Brain microvascular endothelial cell (primary cell): ENCODE results near the gene ACP1.

ENCODE experiments used
- DNase-seq: peaks from one replicate; pipeline ENCODE4 v3.0.0-alpha.2; 2020
- H3K27ac ChIP-seq: fragments of 250-450 bp; sonication (Bioruptor Pico); 2 replicates; pipeline ENCODE4 v1.5.1; 2020; ENCODE audit warnings: mild to moderate bottlenecking, moderate library complexity
- H3K27me3 ChIP-seq: fragments of 250-450 bp; sonication (Bioruptor Pico); replicated peaks from 2 replicates; pipeline ENCODE4 v1.5.1; 2020; ENCODE audit warnings: mild to moderate bottlenecking
- H3K36me3 ChIP-seq: fragments of 250-450 bp; sonication (Bioruptor Pico); replicated peaks from 2 replicates; pipeline ENCODE4 v1.5.1; 2020; ENCODE audit warnings: mild to moderate bottlenecking
- H3K4me3 ChIP-seq: 2 replicates; pipeline ENCODE4 v1.5.1; 2011; ENCODE audit warnings: low read depth, mild to moderate bottlenecking, control low read depth, low read length, moderate library complexity
- CTCF ChIP-seq: IDR thresholded peaks from 2 replicates; pipeline ENCODE4 v1.5.1; 2011; ENCODE audit warnings: low read depth, mild to moderate bottlenecking, moderate library complexity, low read length, control low read depth, inconsistent platforms; ENCODE audit errors: missing control alignments
- in situ Hi-C: cut with HindIII; loops from 2 replicates; pipeline ENCODE4 v1.10.0; 2017; ENCODE audit warnings: low sequenced_read_pairs, low pct_ligation_motif_present

ACP1 gene

GRCh38 chr2:279366-279765, 14.6 kb downstream of the ACP1 start:
- H3K36me3 ChIP-seq = peaks cover 40% of the 10 kb centered on the region
- no peak for TF ChIP-seq CTCF

DNA sequence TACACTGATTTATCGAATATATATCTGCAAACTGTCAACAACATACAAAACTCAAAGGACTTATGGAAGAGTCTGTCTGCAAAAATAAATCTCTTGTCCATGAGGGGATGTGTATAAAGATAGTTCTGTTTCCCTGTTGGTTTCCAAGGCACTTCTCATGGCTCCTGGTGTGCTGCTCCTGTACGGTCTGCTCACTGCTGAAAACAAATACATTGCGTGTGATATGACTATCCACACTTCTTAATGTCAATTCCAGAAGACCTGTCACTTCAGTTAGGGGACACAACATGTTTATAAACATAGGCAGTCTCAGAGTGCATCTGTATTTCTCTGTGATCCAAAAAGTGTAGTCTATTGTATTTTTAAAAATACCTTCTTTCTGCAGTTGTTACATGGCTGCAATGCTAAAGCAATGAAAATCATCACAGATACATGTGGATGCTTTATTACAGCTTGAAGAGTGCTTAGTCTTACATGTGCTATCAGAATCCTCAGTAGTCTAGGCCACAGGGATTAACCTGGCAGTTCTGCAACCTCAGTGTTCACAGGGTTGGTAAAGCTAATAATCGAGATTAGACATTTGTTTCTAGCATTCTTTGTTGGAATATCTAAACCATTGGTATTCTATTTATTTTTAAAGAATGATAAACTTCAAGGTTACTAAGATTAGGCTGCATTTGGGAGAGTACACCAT, 15.4 kb downstream of the ACP1 start:
- in situ Hi-C loops = no loop called here
- H3K27ac ChIP-seq = no peak overlapping the region
- TF ChIP-seq CTCF = no peak
- DNase-seq = no peak
- peaks cover 40% of the 10 kb centered on the region for H3K36me3 ChIP-seq
- no peaks in the 10 kb centered on the region for H3K27me3 ChIP-seq
- no peak overlapping the region for H3K4me3 ChIP-seq

More at GRCh38 chr2:279366-279765, 14.6 kb downstream of the ACP1 start:
- in situ Hi-C loops = no loop called here
- Histone ChIP-seq H3K4me3 (no peak overlapping the region), H3K27me3 (no peaks in the 10 kb centered on the region), H3K27ac (no peak overlapping the region)
- no peak for DNase-seq

DNA sequence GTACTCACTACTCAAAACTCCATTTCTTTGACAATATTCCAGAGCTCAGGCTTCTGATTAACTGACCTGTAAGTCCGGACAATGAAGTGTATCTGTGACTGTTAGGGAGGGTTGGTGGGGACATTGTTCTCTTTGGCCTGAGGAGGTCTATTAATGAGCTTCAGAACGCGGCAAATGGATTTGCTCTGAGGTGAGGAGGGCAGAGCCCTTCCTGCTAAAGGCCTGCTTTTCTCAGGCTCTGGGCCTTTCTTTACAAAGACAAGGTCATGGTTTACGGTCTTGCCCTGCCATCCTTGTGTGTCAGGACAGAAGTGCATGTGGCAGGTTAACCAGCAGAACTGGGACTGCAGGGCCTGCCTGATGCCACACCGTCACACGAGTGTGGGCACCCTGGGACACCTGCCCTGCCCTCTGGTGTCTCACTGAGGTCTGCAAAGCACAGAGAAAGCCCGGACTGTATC, 15.9 kb downstream of the ACP1 start:
- Histone ChIP-seq H3K4me3 (no peak overlapping the region), H3K36me3 (peaks cover 40% of the 10 kb centered on the region), H3K27me3 (no peaks in the 10 kb centered on the region), H3K27ac (no peak overlapping the region)
- TF ChIP-seq CTCF = no peak
- in situ Hi-C loops = no loop called here
- DNase-seq = no peak

- DNase-seq = no peak
- TF ChIP-seq CTCF = no peak
- peaks cover 37% of the 10 kb centered on the region for H3K36me3 ChIP-seq
- H3K4me3 ChIP-seq = no peak overlapping the region
- in situ Hi-C loops = no loop called here
- H3K27me3 ChIP-seq = no peaks in the 10 kb centered on the region
- H3K27ac ChIP-seq = no peak overlapping the region
Measured at GRCh38 chr2:281381-281780, 16.6 kb downstream of the ACP1 start.

DNA sequence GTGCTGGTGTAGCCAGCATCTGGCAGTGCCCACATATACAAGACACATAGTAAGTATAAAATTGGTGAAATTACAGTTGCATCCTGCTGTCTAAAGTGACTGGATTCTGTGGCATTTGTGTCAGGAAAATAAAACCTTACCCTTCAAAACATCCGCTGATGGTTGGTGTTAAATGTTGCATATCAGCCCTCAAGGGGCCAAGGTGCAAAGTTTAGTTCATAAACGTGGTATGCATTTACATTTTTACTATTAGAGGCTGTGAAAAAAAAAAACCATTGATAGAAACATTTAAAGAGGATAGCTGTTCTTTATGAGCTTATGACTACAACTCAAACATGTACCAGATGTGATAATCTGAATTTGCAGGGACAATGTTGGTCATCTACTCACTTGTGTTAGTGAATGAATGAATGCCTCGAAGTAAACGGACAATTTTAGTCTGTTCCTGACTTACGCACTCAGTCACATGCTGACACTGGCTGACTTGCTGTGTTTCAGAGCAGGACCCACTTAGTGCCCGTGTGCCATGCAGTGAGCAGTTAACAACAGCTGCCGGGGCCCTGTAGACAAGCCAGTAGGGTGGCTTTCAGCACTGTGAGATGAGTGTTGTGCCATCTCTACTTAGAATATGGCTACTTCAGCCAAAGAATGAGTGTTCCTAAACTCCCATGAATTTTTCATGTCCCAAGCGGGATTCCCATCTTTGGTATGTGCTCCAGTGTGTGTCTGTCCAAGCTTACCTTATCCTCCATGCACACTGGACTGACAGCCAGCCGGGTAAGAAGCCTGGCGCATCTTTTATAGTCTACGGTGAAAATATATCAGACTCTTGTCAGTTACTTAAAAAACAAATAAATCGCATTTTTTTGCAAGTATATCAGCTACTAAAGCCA, 17.9 kb downstream of the ACP1 start:
- in situ Hi-C loops = no loop called here
- DNase-seq = no peak

More for the DNA sequence above, 17.9 kb downstream of the ACP1 start:
- Histone ChIP-seq H3K27me3 (no peaks in the 10 kb centered on the region), H3K36me3 (peaks cover 30% of the 10 kb centered on the region), H3K4me3 (no peak overlapping the region), H3K27ac (no peak overlapping the region)
- TF ChIP-seq CTCF = no peak
